Naive thymus-derived CD4-positive, alpha-beta T cell (primary cell): ENCODE measurements around the gene CHD3. TPM values are rescaled to one million over a fixed set of nuclear protein-coding genes. Genes with fewer than 3 reads are reported as not detected.

Source experiments
- ATAC-seq: fragments of 150-1000 bp; cut with Tn5 transposase; 2 replicates; pipeline ENCODE4 v1.10.0; 2021; ENCODE audit warnings: mild to moderate bottlenecking, moderate library complexity
- CTCF ChIA-PET: fragments of 350-600 bp; sonication (Branson Sonifier 250); formaldehyde crosslinking; loops from one replicate; lab custom pipeline; 2021; ENCODE audit warnings: antibody characterized with exemption; lab: Charles Lee
- POLR2A ChIA-PET: fragments of 350-600 bp; sonication (Branson Sonifier 250); formaldehyde crosslinking; loops from one replicate; lab custom pipeline; 2021; ENCODE audit warnings: antibody characterized with exemption, inconsistent platforms; lab: Charles Lee
- DNase-seq, 9 donors: peaks; one replicate each; pipeline versions ENCODE4 v3.0.0 to v3.0.0-alpha.2; 2020 to 2022; ENCODE audit warnings: mixed read lengths in 1 of 9
- H3K27ac ChIP-seq: one replicate; pipeline ENCODE4 v1.7.0; 2013; ENCODE audit warnings: mild to moderate bottlenecking, low read depth, low read length, moderate library complexity
- H3K27me3 ChIP-seq, 2 donors: one replicate each; pipeline ENCODE4 v1.7.0; 2013; ENCODE audit warnings: low read length in 2 of 2, mild to moderate bottlenecking in 2 of 2, moderate library complexity in 2 of 2; ENCODE audit not compliant: control insufficient read depth in 2 of 2, insufficient read depth in 2 of 2
- H3K36me3 ChIP-seq, 3 experiments: 1 replicate in 2 of 3; 2 replicates in 1 of 3; pipeline ENCODE4 v1.7.0; 2013; ENCODE audit warnings: low read length in 3 of 3, mild to moderate bottlenecking in 3 of 3, moderate library complexity in 1 of 3; ENCODE audit not compliant: insufficient read depth in 3 of 3, control insufficient read depth in 2 of 3
- H3K4me1 ChIP-seq, 2 donors: one replicate each; pipeline ENCODE4 v1.7.0; 2013; ENCODE audit warnings: low read length in 2 of 2, mild to moderate bottlenecking in 2 of 2, moderate library complexity in 1 of 2; ENCODE audit not compliant: control insufficient read depth in 2 of 2, insufficient read depth in 2 of 2
- H3K4me3 ChIP-seq: 2 replicates; pipeline ENCODE4 v1.7.0; 2013; ENCODE audit warnings: mild to moderate bottlenecking, low read length
- H3K9me3 ChIP-seq, 3 experiments: 1 replicate in 2 of 3; 2 replicates in 1 of 3; pipeline ENCODE4 v1.7.0; 2013; ENCODE audit warnings: low read length in 3 of 3; ENCODE audit not compliant: control insufficient read depth in 2 of 3
- H3K27ac Mint-ChIP-seq, 9 donors: one replicate each; pipeline ENCODE4 v1.8.0; 2020 to 2022; ENCODE audit warnings: mixed read lengths in 9 of 9, mild to moderate bottlenecking in 8 of 9, moderate library complexity in 5 of 9, inconsistent platforms in 2 of 9
- H3K27me3 Mint-ChIP-seq, 5 donors: one replicate each; pipeline ENCODE4 v1.8.0; 2021 to 2022; ENCODE audit warnings: mixed read lengths in 5 of 5, mild to moderate bottlenecking in 1 of 5
- H3K36me3 Mint-ChIP-seq, 5 donors: one replicate each; pipeline ENCODE4 v1.8.0; 2020 to 2022; ENCODE audit warnings: mixed read lengths in 5 of 5, mild to moderate bottlenecking in 3 of 5, inconsistent platforms in 1 of 5
- H3K4me1 Mint-ChIP-seq, 7 donors: one replicate each; pipeline ENCODE4 v1.8.0; 2020 to 2022; ENCODE audit warnings: mixed read lengths in 7 of 7, mild to moderate bottlenecking in 3 of 7, inconsistent platforms in 1 of 7
- H3K4me3 Mint-ChIP-seq, 10 donors: one replicate each; pipeline ENCODE4 v1.8.0; 2020 to 2022; ENCODE audit warnings: mild to moderate bottlenecking in 10 of 10, mixed read lengths in 10 of 10, moderate library complexity in 6 of 10, inconsistent platforms in 2 of 10
- H3K9me3 Mint-ChIP-seq, 11 donors: one replicate each; pipeline ENCODE4 v1.8.0; 2020 to 2022; ENCODE audit warnings: mixed read lengths in 11 of 11, mild to moderate bottlenecking in 4 of 11, inconsistent platforms in 1 of 11, moderate library complexity in 1 of 11
- intact Hi-C, 2 donors: fragments of 100-400 bp; cut with micrococcal nuclease; formaldehyde crosslinking; loops; one replicate each; pipeline ENCODE4 v1.15.1; 2023
- polyA plus RNA-seq, 2 donors: library from polyadenylated mRNA; unstranded; fragments of 300-500 nt; fragmentation: Illumina TruSeq; gene quantifications; one replicate each; pipeline ENCODE4 v1.2.3, GENCODE V29; 2021
- total RNA-seq, 6 experiments: library from RNA in 5 of 6; stranded (reverse) in 5 of 6; gene quantifications; 1 replicate in 5 of 6; 2 replicates in 1 of 6; pipeline ENCODE4 v1.2.3 and lab custom pipeline; 2021 to 2026

CHD3 gene
- total and polyA plus RNA-seq, 7 experiments from 2014 or later: 12.7 to 417 (median 247) TPM

DNA sequence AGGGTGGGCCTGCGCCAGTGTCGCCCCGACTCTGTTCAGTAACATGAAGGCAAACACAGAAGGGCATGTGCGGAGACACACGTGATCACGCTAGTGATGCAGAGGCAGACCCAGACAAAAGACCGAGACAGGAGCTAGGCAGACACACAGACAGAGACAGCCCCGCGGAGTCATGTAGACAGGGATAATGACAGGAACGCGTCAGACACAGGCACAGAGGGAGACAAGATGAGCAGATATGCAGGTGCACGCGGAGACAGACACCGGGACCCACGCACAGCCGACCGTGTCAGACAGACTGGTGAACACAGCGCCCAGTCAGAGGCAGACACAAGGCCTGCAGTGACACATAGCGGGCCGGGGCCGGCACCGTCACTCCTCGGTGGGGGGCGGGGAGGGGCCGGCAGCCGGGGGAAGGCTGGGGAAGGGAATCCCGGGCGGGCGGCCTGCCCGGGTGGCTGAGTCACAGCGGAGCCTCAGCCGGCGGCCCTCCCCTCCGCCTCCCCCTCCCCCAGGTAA is 47.1 kb upstream of the CHD3 start:
- POLR2A ChIA-PET: interaction anchor here (0.8 to 6.2 kb wide), 6 partner anchors 8 to 603 kb away, joined by 3 to 86 read pairs (median 5); partner anchors contain the start of genes CYB5D1, KDM6B, NAA38 and TP53
- Mint-ChIP-seq H3K9me3 (peaks cover 0 to 13% (median 0%) of the 10 kb centered on the region in 11 donors), H3K4me1 (peaks cover 41 to 67% (median 55%) of the 10 kb centered on the region in 7 donors)

DNA sequence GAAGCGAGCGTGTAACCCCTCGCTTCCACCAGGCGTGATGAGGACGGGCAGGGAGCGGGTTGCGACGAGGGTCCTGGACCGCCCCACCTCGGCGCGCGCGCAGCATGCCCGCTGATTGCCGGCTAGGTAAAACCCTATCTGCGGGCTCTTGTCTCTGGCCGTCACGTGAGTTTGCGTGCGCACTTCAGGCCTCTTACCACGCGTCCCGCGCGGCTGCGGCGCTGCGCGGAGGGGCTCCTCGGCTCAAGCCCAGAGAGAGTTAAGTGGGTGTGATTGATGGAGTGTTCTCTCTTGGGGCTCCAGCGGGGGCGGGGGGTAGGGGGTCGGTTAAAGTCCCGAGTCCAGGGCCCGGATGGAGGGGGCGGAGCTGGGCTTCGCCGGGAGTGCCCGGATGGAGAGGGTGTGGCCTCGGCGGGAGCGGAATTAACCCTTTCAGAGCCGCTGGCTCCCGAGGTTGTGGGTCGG is 46.6 kb upstream of the CHD3 start:
- ChIA-PET CTCF (interaction anchor here (0.6 to 1.4 kb wide), 5 partner anchors 15 to 148 kb away, joined by 3 to 4 read pairs (median 3); partner anchors contain the start of gene NAA38), POLR2A (interaction anchor here (0.7 to 6.2 kb wide), 5 partner anchors 8 to 155 kb away, joined by 3 to 86 read pairs (median 4); partner anchors contain the start of genes CYB5D1, KDM6B, NAA38 and TP53)
- intact Hi-C loops: loop anchor here (1.0 to 10.0 kb wide), 10 partner anchors 9 to 1190 kb away; partner anchors contain the start of genes ACADVL (in 1 of the 2), C17orf100 (in 1 of the 2), DLG4 (in 1 of the 2) and EIF5A (in 1 of the 2)
- H3K4me3 Mint-ChIP-seq: peak overlapping the region; percentile 85 to 99 (median 94)
- peak overlapping the region; percentile 100 for H3K27ac ChIP-seq
- H3K27me3 ChIP-seq: no peaks in the 10 kb centered on the region
- peaks cover 0 to 10% (median 3%) of the 10 kb centered on the region in 5 donors for H3K36me3 Mint-ChIP-seq
- peaks cover 0 to 13% (median 0%) of the 10 kb centered on the region in 11 donors for H3K9me3 Mint-ChIP-seq
- DNase-seq (peak in 8 of 9 donors; percentile 77 to 91 (median 82)), ATAC-seq (peak; percentile 33)
- H3K4me3 ChIP-seq: peak overlapping the region; percentile 84
- H3K4me1 ChIP-seq: peaks cover 26 to 48% of the 10 kb centered on the region in 2 donors
- no peaks in the 10 kb centered on the region for H3K9me3 ChIP-seq
- peaks cover 0 to 15% (median 0%) of the 10 kb centered on the region in 3 experiments for H3K36me3 ChIP-seq
- peaks cover 0 to 2% (median 0%) of the 10 kb centered on the region in 5 donors for H3K27me3 Mint-ChIP-seq
- peaks cover 39 to 64% (median 51%) of the 10 kb centered on the region in 7 donors for H3K4me1 Mint-ChIP-seq
- H3K27ac Mint-ChIP-seq: peak overlapping the region; percentile 90 to 100 (median 99)

More for the DNA sequence above, 47.1 kb upstream of the CHD3 start:
- Histone ChIP-seq H3K4me3 (peak overlapping the region; percentile 84), H3K27ac (peak overlapping the region; percentile 100), H3K9me3 (no peaks in the 10 kb centered on the region), H3K4me1 (peaks cover 31 to 52% of the 10 kb centered on the region in 2 donors), H3K36me3 (peaks cover 0 to 12% (median 0%) of the 10 kb centered on the region in 3 experiments), H3K27me3 (no peaks in the 10 kb centered on the region)
- CTCF ChIA-PET: interaction anchor here (0.6 to 1.4 kb wide), 4 partner anchors 16 to 98 kb away, joined by 3 to 5 read pairs (median 3); partner anchors contain the start of gene NAA38
- Mint-ChIP-seq H3K4me3 (peak overlapping the region; percentile 85 to 99 (median 94)), H3K27me3 (peaks cover 0 to 2% (median 0%) of the 10 kb centered on the region in 5 donors), H3K27ac (peak overlapping the region; percentile 90 to 100 (median 99)), H3K36me3 (peaks cover 0 to 10% (median 3%) of the 10 kb centered on the region in 5 donors)
- peak in 8 of 9 donors; percentile 71 to 98 (median 86) for DNase-seq
- intact Hi-C loops: loop anchor here (5.0 to 10.0 kb wide), 5 partner anchors 224 to 1189 kb away; partner anchors contain the start of genes ACADVL (in 1 of the 2), C17orf100 (in 1 of the 2), DLG4 (in 1 of the 2) and FGF11 (in 1 of the 2)
- ATAC-seq: peak; percentile 48

DNA sequence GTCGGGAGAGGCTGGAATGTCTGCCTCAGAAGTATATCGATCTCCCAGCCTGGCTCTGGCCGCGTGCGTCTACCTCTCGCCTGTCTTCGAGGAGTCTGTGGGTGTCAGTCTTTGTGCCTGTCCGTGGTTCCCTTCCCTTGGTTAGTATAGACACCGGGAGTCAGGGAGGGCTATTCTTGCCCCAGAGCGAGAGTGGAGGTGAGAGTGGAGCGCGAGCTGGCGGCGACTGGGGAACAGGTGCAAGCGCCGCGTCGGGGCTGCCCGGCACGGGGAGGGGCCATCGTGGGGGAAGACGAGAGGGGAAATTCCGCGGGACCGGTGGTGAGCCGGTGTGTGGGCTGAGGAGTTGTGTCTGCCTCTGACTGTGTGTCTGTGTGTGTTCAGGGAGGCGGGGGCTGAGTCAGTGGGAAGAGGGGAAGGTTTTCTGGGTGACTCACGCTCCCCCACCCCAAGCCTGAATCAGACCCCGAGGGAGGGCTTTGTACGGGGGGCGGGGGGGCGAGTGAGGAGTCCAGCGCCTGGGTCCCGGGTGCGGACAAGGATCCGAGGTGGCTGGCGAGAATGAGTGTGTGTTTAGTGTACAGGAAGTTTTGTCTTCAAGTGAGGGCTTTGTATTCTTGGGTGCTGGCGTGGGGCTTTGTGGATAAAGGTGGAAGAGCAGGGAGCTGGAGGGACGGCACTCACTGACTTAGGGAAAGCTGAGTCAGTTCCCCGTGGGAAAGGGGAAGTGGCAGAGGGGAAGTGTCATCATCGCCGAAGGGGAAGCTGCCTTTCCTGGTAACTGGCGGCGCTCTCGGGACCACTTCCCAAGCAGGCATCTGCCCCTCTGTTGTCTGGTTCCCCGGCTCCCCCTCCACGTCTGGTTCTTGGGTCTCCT is 46.0 kb upstream of the CHD3 start:
- peak; percentile 66 for ATAC-seq

DNA sequence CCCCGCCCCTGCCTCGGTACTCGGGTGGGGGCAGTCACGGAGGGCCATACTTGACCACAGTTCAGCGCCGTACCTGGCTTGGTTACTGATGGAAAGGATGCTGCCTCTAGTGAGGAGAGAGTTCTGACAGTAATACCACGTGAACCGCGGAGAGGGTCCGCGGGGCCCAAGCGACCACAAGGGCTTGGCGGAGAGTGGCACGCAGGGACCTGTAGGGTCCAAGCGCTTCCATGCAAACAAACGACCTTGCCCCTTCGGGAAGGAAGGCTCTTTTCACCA is 45.4 kb upstream of the CHD3 start:
- Histone ChIP-seq H3K4me1 (peaks cover 20 to 38% of the 10 kb centered on the region in 2 donors), H3K27me3 (no peaks in the 10 kb centered on the region), H3K9me3 (no peaks in the 10 kb centered on the region), H3K36me3 (peaks cover 0 to 25% (median 0%) of the 10 kb centered on the region in 3 experiments), H3K27ac (peak overlapping the region; percentile 100), H3K4me3 (peak overlapping the region; percentile 84)
- H3K27ac Mint-ChIP-seq: peak overlapping the region; percentile 90 to 100 (median 99)
- intact Hi-C loops: loop anchor here (1.0 to 10.0 kb wide), 9 partner anchors 8 to 1191 kb away; partner anchors contain the start of genes ACADVL (in 1 of the 2), C17orf100 (in 1 of the 2), DLG4 (in 1 of the 2) and EIF5A (in 1 of the 2)
- ChIA-PET CTCF (interaction anchor here (1.1 to 1.3 kb wide), 2 partner anchors 8 to 16 kb away, joined by 4 to 7 read pairs; no protein-coding TSS in a partner anchor), POLR2A (interaction anchor here (0.5 to 6.2 kb wide), 7 partner anchors 8 to 295 kb away, joined by 3 to 86 read pairs (median 4); partner anchors contain the start of genes CYB5D1, KDM6B and NAA38)
- peaks cover 29 to 54% (median 41%) of the 10 kb centered on the region in 7 donors for H3K4me1 Mint-ChIP-seq
- H3K4me3 Mint-ChIP-seq: peak overlapping the region; percentile 85 to 99 (median 94)
- H3K9me3 Mint-ChIP-seq: peaks cover 0 to 13% (median 0%) of the 10 kb centered on the region in 11 donors
- DNase-seq (peak in 4 of 9 donors; percentile 42 to 66 (median 56)), ATAC-seq (no peak)
- peaks cover 0 to 2% (median 0%) of the 10 kb centered on the region in 5 donors for H3K27me3 Mint-ChIP-seq
- peaks cover 0 to 10% (median 3%) of the 10 kb centered on the region in 5 donors for H3K36me3 Mint-ChIP-seq

More for the DNA sequence above, 46.0 kb upstream of the CHD3 start:
- no peaks in the 10 kb centered on the region for H3K27me3 ChIP-seq
- intact Hi-C loops: loop anchor here (1.0 to 10.0 kb wide), 11 partner anchors 9 to 1190 kb away; partner anchors contain the start of genes ACADVL (in 1 of the 2), C17orf100 (in 1 of the 2), DLG4 (in 1 of the 2) and EIF5A (in 1 of the 2)
- ChIA-PET CTCF (interaction anchor here (0.8 to 1.4 kb wide), 4 partner anchors 9 to 147 kb away, joined by 3 to 7 read pairs (median 4); partner anchors contain the start of gene NAA38), POLR2A (interaction anchor here (0.5 to 6.2 kb wide), 10 partner anchors 9 to 295 kb away, joined by 3 to 86 read pairs (median 4); partner anchors contain the start of genes CYB5D1, KDM6B, NAA38 and TP53)
- H3K4me1 Mint-ChIP-seq: peaks cover 32 to 57% (median 45%) of the 10 kb centered on the region in 7 donors
- peaks cover 0 to 13% (median 0%) of the 10 kb centered on the region in 11 donors for H3K9me3 Mint-ChIP-seq
- peak overlapping the region; percentile 85 to 99 (median 94) for H3K4me3 Mint-ChIP-seq
- peak overlapping the region; percentile 84 for H3K4me3 ChIP-seq
- peaks cover 0 to 21% (median 0%) of the 10 kb centered on the region in 3 experiments for H3K36me3 ChIP-seq
- peak overlapping the region; percentile 90 to 100 (median 99) for H3K27ac Mint-ChIP-seq
- peaks cover 20 to 41% of the 10 kb centered on the region in 2 donors for H3K4me1 ChIP-seq
- peak overlapping the region; percentile 100 for H3K27ac ChIP-seq
- peak; percentile 84 to 98 (median 91) for DNase-seq
- peaks cover 0 to 10% (median 3%) of the 10 kb centered on the region in 5 donors for H3K36me3 Mint-ChIP-seq
- H3K9me3 ChIP-seq: no peaks in the 10 kb centered on the region
- peaks cover 0 to 2% (median 0%) of the 10 kb centered on the region in 5 donors for H3K27me3 Mint-ChIP-seq

DNA sequence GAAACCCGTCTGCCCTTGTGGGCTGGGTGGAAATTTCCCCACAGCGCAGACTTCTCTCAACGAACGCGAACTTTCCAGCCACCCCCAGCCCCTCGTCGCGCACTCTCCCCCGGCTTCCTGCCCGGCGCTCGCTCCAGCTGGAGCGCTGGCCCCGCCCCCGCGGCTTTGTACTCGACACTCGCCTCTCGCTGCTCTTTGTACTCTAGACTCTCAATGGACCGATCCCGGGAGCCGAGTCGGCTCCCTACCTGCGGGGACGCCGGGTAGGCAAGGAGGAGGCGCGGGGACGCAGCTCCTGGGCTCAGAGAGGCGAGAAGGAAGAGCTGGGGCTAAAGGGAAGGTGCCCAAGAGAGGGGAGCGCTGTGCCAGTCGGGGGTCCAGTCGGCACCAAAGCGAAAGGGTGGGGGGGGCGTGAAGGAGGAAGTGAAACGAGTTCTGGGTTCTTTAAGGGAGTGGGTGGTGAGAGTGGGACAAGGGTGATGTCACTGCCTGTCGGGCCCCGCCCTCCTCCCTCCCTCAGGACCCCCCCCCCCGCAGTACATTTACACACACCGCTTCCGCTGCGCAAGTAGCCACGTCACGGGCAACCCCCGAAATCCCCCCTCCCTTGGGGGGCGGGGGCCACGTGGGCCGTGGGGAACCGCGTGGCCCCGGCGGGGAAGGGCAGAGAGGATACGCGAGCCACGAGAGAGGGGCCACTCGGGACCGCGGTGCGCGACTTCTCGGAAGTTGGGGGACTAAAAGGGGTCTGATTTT is 44.9 kb upstream of the CHD3 start:
- Histone ChIP-seq H3K27ac (peak overlapping the region; percentile 100), H3K27me3 (no peaks in the 10 kb centered on the region), H3K4me3 (peak overlapping the region; percentile 84), H3K4me1 (peaks cover 17 to 34% of the 10 kb centered on the region in 2 donors), H3K9me3 (no peaks in the 10 kb centered on the region), H3K36me3 (peaks cover 0 to 28% (median 0%) of the 10 kb centered on the region in 3 experiments)
- ChIA-PET CTCF (interaction anchor here (1.1 to 1.3 kb wide), 2 partner anchors 8 to 16 kb away, joined by 4 to 7 read pairs; no protein-coding TSS in a partner anchor), POLR2A (interaction anchor here (0.5 to 6.2 kb wide), 7 partner anchors 8 to 296 kb away, joined by 3 to 86 read pairs (median 4); partner anchors contain the start of genes CYB5D1, KDM6B and NAA38)
- ATAC-seq (peak; percentile 50), DNase-seq (peak; percentile 87 to 94 (median 91))
- intact Hi-C loops: loop anchor here (1.0 to 10.0 kb wide), 18 partner anchors 8 to 1191 kb away; partner anchors contain the start of genes NAA38 (in 2 of the 2), POLR2A (in 2 of the 2), ACADVL (in 1 of the 2) and ALOXE3 (in 1 of the 2)
- H3K27ac Mint-ChIP-seq: peak overlapping the region; percentile 90 to 100 (median 99)
- H3K4me3 Mint-ChIP-seq: peak overlapping the region; percentile 85 to 99 (median 94)
- H3K9me3 Mint-ChIP-seq: peaks cover 0 to 13% (median 0%) of the 10 kb centered on the region in 11 donors
- peaks cover 0 to 10% (median 3%) of the 10 kb centered on the region in 5 donors for H3K36me3 Mint-ChIP-seq
- H3K27me3 Mint-ChIP-seq: peaks cover 0 to 2% (median 0%) of the 10 kb centered on the region in 5 donors
- H3K4me1 Mint-ChIP-seq: peaks cover 27 to 49% (median 37%) of the 10 kb centered on the region in 7 donors
